SKM-1 treated with dmso at 0.1 percent for 144 hours (cell line): ENCODE measurements around the gene GALNT16.

ENCODE experiments used
- DNase-seq: peaks from one replicate; lab custom pipeline; 2025; ENCODE audit not compliant: unreplicated experiment; lab: John Stamatoyannopoulos, UW

The GALNT16 gene

GRCh38 chr14:69316449-69317101 is 56.6 kb downstream of the GALNT16 start:
- no peak for DNase-seq

GRCh38 chr14:69317102-69317755 is 57.3 kb downstream of the GALNT16 start:
- DNase-seq: no peak

- peak; percentile 17 for DNase-seq
These were observed 57.8 kb downstream of the GALNT16 start for GRCh38 chr14:69317780-69318179.

GRCh38 chr14:69318241-69318640 is 58.3 kb downstream of the GALNT16 start:
- peak; percentile 36 for DNase-seq

DNA sequence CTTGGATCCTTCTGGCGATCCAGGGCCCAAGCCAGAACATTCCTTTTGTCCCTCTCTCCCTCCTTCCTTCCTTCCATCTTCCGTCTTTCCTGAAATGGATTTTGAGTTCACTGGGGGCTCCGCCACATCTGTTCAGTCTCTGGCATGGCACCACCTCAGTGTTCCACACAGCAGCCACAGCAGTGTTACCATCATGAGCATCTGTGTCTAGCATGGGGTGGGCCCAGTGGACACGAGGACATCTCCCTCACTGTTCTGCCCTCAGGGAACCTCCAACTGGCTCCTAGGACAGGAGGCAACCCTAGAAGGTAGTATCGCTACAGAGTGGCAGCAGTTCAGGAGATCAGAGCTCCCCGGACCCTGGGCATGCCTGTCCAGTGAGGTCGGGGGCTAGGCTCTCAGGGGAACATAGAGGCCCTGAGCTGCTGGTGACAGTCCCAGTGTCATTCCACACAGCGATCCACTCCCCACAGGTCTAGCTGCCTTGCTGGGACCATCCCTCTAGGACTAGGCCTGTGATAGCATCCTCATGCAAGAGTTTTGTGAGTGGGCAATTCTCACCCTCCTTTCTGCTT is 59.0 kb downstream of the GALNT16 start:
- DNase-seq: no peak

DNA sequence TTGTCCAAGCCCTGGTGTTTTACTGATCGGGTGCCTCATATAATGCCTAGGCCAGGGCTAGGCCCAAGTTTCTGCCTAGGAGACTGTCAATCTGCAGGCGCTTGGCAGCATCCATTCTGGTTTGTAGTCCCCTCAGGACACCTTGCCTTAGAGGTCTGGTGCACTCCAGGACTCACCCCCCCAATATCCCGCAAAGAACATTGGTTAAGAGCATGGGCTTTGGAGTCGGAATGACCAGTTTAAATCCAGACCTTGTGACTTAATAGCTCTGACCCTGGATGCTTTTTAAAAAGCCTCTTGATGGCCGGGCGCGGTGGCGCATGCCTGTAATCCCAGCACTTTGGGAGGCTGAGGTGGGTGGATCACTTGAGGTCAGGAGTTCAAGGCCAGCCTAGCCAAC is 60.0 kb downstream of the GALNT16 start:
- DNase-seq: no peak

GRCh38 chr14:69320581-69321365 is 60.8 kb downstream of the GALNT16 start:
- no peak for DNase-seq

- no peak for DNase-seq
These were observed 61.8 kb downstream of the GALNT16 start for GRCh38 chr14:69321601-69322330.

GRCh38 chr14:69323266-69323998 is 63.5 kb downstream of the GALNT16 start:
- no peak for DNase-seq

DNA sequence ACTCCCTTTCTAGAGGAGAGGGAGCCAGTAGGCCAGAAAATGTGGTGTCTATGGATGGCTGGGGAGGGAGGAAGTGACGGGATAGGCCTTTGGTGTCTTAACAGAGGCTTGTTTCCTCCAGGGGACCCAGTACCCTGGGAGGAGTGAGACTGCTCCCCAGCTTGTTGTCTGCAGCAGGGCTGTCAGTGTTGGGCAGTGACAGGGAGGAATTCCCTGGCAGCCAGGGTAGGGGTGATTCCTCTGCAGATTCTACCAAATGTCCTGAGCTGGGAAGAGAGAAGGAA is 64.0 kb downstream of the GALNT16 start:
- no peak for DNase-seq

GRCh38 chr14:69324341-69324931 is 64.5 kb downstream of the GALNT16 start:
- no peak for DNase-seq

GRCh38 chr14:69325086-69325485 is 65.1 kb downstream of the GALNT16 start:
- no peak for DNase-seq

DNA sequence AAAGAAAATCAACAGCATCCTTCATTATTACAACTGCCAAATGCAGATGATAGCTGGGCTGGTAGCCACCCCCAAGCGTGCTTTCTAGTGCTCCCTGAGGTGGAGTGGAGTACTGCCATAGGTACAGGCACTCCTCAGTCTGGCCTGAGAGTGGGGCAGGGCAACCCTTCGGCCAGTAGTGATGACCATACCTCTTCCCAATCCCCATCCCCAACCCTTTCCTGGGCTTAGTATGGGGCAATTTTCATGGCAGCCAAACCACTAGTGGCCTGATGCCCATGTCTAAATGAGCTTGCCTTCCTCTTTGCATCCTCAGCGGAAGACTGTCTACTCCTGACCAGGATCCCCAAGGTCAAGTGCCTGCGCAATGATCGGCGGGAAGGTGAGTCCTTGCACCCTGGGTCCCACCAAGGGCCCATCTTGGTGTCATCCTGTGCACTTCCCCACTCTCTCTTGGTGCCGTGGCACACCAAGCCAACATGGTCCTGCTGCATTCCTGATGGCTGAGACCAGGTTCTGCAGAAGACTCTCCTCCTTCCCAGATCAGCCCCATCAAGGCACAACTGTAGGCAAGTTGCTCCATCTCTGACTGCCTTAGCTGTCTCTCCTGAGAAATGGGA is 65.8 kb downstream of the GALNT16 start:
- no peak for DNase-seq

DNA sequence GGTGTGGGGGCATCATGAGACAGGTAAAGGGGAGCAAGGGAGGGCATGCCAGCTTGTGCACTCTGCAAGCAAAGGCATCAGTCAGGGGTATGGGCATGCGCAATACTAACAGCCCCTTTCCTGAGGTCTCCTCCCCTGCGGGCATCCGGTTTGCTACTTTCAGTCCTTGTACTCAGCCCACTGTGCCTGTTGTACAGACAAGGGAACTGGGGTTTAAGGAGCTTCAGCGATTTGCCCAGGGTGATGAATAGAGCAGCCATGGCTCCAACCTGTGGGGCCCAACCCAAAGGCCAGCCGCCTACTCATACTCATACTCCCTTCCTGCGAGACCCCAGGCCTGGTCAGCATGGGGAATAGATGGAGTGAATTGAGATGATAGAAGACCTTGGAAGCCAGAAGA is 66.7 kb downstream of the GALNT16 start:
- DNase-seq: no peak

DNA sequence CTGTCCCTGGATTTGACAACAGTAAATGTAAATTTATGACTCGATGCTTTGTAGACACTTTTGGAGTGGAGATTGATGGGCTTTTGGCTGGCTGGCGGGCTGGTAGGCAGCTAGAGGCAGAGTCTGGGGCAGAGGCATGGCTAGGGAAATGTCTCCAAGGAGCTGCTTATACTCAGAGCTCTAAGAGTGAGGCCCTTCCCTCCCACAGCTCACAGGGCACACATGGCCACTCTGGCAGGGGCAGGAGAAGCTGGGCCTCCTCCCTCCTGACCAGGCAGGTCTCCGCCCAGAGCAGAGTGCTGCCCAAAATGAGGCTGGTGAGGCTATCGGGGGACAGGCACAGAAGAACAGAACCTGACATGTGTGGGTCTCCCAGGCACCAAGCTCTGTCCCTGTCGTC is 67.5 kb downstream of the GALNT16 start:
- DNase-seq: no peak

DNA sequence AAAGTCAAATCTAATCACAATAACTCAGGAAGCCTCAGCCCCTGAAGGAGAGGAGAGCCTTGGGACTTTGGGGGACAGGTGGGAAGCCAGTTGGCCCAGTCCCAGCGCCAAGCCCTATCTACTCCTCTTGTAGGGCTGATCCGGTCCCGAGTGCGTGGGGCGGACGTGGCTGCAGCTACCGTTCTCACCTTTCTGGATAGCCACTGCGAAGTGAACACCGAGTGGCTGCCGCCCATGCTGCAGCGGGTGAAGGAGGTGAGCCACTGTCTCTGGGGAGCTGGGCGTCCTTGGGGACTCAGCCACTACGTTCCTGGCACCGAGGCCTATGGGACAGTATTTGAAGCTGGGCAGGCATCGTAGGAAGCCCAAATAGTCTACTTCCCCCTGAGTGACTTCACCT is 68.4 kb downstream of the GALNT16 start:
- no peak for DNase-seq

DNA sequence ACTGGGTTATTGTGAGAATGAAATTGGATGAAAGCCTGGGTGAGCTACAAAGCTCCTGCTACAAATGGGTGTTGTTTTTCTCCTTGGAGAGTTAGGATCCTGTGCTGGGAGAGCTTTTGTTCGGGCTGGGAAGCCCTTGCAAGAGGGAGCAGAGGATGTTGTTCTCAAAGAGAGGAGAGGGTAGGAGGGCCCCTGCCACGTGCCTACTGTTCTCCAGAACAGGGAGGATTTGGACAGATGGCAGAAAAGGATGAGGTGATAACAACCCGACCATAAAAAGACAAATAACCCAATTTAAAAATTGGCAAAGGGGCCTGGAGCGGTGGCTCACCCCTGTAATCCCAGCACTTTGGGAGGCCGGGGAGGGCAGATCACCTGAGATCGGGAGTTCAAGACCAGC is 68.8 kb downstream of the GALNT16 start:
- DNase-seq: no peak

GRCh38 chr14:69331206-69331605 is 71.2 kb downstream of the GALNT16 start:
- no peak for DNase-seq

DNA sequence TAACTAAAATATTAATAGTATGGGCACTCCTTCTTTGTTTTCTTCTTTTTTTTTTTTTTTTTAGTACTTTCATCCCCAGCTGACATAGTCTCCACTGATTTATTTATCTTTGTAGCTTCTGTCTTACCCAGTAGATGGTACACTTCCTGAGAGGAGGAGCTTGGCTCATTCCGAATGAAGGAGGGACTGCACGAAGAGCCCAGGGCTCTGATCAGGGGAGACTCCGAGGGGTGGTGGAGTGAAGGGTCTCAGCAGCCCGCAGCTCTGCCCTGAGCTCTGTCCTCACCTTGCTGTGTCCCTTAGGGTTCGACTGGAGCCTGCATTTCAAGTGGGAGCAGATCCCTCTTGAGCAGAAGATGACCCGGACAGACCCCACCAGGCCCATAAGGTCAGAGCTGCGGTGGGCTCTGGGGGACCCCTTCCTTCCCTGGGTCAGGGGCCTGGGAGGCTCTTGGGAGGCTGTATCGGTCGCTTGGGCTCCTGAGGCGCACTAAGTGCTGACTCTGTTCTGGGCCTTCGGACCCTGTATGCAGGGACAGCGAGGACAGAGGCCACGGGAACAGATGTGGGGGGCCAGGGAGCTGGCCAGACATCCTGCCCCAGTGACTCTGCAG is 72.9 kb downstream of the GALNT16 start:
- no peak for DNase-seq
